Progenitor cell of endocrine pancreas (in vitro differentiated cells): Measurements from ENCODE around the gene ZNF747. TPM values are rescaled to one million over a fixed set of nuclear protein-coding genes. Genes with fewer than 3 reads are reported as not detected.
A peak's percentile ranks its signal among the peaks of the same experiment; 100 is the strongest.

Source experiments
- DNase-seq: peaks from one replicate; pipeline ENCODE4 v3.0.0; 2021; ENCODE audit warnings: low spot score; ENCODE audit not compliant: unreplicated experiment
- H3K27ac Mint-ChIP-seq: 2 replicates; pipeline ENCODE4 v1.8.0; 2021; ENCODE audit warnings: mild to moderate bottlenecking, moderate library complexity, mixed read lengths
- H3K27me3 Mint-ChIP-seq: 2 replicates; pipeline ENCODE4 v1.8.0; 2021; ENCODE audit warnings: mixed read lengths
- H3K36me3 Mint-ChIP-seq: 2 replicates; pipeline ENCODE4 v1.8.0; 2022; ENCODE audit warnings: mixed read lengths; ENCODE audit not compliant: insufficient read depth
- H3K4me1 Mint-ChIP-seq: 2 replicates; pipeline ENCODE4 v1.8.0; 2021; ENCODE audit warnings: low read depth, mixed read lengths
- H3K4me3 Mint-ChIP-seq: 2 replicates; pipeline ENCODE4 v1.8.0; 2021; ENCODE audit warnings: low read depth, mild to moderate bottlenecking, moderate library complexity, mixed read lengths
- H3K9me3 Mint-ChIP-seq: 2 replicates; pipeline ENCODE4 v1.8.0; 2021; ENCODE audit warnings: low read depth, mixed read lengths
- long read RNA-seq: library from polyadenylated mRNA; unstranded; transcript quantifications from one replicate; pipeline ENCODE4 v2.0.0, GENCODE V29; 2020
- total RNA-seq: library from RNA; stranded (reverse); gene quantifications from 2 replicates; pipeline ENCODE4 v1.2.1, GENCODE V29; 2021
- TF ChIP-seq, protein P1 (sequence below): fragments of 200-600 bp; sonication (generic); IDR thresholded peaks from one replicate; pipeline ENCODE4 v1.5.0; 2021; ENCODE audit warnings: antibody characterized with exemption, mild to moderate bottlenecking; ENCODE audit not compliant: unreplicated experiment

The ZNF747 gene
- 18.1 and 19.1 TPM in 2 replicates for total RNA-seq
- long read RNA-seq, partial matches to known transcripts, result 0 of 1 reads
- long read RNA-seq, other reads (novel, unspliced or antisense), result 1 of 1 reads

DNA sequence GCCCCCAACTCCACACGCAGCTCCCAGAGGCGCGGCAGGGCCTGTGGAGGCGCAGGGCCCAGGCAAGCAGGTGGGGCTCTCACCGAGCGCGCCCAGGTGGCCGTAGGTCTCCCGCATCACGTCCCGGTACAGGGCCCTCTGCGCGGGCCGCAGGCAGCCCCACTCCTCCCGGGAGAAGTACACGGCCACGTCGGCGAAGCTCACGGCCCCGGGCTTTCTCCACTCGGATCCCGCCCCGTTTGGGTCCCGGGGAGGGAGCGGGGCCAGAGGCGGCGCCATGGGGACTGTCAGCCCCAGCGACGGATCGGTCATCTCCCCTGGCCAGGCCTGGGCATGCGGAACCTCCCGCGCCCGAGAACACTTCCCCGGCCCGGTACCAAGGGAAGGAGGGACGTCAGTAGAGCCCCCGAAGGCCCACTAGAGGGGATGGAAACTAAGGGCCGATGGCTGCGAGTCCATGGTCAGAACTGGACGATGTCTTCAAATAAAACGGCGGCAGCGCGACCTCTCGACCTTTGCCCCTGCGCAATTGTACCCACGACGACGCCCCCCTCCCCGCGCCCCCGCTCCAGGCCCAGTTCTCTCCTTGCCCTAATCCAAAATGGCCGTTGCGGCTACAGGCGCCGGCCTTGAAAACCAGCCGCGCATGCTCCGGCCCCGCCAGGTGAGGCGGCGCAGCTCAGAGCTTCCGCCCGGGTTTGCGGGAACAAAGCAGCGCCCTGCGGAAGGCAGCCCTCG is at the start of gene ZNF747:
Gene ZNF747 (minus strand): TSS at position 491 of the 738 bp plus-strand sequence. CDS start 179 bp downstream, at position 312.
- H3K9me3 Mint-ChIP-seq, result peaks cover 10% of the 10 kb centered on the region
- no peaks in the 10 kb centered on the region for H3K27me3 Mint-ChIP-seq
- H3K4me3 Mint-ChIP-seq, result peak within 1 kb of the TSS; percentile 84
- H3K36me3 Mint-ChIP-seq, result peaks cover 46% of the 10 kb centered on the region
- DNase-seq, result peak; percentile 76
- peaks cover 21% of the 10 kb centered on the region for H3K4me1 Mint-ChIP-seq
- peak within 1 kb of the TSS; percentile 96 for H3K27ac Mint-ChIP-seq
- TF ChIP-seq, protein P1, sequence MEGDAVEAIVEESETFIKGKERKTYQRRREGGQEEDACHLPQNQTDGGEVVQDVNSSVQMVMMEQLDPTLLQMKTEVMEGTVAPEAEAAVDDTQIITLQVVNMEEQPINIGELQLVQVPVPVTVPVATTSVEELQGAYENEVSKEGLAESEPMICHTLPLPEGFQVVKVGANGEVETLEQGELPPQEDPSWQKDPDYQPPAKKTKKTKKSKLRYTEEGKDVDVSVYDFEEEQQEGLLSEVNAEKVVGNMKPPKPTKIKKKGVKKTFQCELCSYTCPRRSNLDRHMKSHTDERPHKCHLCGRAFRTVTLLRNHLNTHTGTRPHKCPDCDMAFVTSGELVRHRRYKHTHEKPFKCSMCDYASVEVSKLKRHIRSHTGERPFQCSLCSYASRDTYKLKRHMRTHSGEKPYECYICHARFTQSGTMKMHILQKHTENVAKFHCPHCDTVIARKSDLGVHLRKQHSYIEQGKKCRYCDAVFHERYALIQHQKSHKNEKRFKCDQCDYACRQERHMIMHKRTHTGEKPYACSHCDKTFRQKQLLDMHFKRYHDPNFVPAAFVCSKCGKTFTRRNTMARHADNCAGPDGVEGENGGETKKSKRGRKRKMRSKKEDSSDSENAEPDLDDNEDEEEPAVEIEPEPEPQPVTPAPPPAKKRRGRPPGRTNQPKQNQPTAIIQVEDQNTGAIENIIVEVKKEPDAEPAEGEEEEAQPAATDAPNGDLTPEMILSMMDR, result no peak

DNA sequence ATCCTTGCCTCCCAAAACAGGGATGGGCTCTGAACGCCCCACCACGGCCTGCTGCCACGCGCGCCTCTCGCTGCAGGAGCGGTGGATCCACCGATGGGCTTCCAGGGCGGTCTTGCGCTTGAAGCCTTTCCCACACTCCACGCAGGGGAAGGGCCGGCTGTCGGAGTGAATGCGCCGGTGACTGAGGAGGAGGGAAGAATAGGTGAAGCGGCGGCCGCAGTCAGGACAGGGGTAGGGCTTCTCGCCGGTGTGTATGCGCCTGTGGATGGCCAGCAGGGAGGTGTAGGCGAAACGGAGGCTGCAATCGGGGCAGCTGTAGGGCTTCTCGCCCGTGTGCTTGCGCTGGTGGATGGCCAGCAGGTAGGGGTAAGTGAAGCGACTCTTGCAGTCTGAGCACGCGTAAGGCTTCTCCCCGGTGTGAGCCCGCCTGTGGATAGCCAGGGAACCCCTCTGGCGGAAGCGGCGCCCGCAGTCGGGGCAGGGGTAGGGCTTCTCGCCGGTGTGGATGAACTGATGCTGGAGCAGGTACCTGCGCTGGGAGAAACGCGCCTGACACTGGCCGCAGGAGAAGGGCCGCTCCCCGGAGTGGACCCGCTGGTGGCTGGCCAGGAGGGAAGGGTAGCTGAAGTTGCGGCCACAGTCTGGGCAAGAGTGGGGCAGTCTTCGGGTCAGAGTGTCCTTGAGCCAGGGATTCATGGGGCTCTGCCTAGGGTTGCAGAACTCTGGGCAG is 48.1 kb upstream of the ZNF747 start:
- Mint-ChIP-seq H3K4me3 (peak overlapping the region; percentile 24), H3K36me3 (peaks cover 18% of the 10 kb centered on the region), H3K27ac (peak overlapping the region; percentile 88), H3K9me3 (no peaks in the 10 kb centered on the region), H3K27me3 (no peaks in the 10 kb centered on the region), H3K4me1 (peaks cover 9% of the 10 kb centered on the region)
- TF ChIP-seq, protein P1, result no peak
- DNase-seq, result no peak

DNA sequence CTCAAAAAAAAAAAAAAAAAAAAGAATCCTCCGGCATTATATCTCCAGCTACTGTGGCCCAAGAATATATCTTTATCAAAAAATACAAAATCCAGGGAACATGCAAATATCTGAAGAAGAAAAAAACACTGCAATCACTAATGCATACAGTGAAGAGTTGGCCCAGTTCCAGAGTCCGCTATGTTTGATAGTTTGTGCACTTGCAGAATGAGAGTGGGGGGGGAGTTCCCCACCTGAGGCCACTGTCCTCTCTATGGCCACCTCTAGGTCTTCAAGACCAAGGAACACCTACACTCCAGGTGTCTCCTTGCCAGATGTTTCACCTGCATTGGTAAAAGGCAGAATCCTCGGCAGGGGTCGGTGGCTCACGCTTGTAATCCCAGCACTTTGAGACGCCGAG is 46.8 kb upstream of the ZNF747 start:
- Mint-ChIP-seq H3K27me3 (no peaks in the 10 kb centered on the region), H3K4me1 (peaks cover 9% of the 10 kb centered on the region), H3K4me3 (no peak overlapping the region), H3K27ac (no peak overlapping the region), H3K9me3 (no peaks in the 10 kb centered on the region), H3K36me3 (peaks cover 16% of the 10 kb centered on the region)
- TF ChIP-seq, protein P1, result no peak
- no peak for DNase-seq

DNA sequence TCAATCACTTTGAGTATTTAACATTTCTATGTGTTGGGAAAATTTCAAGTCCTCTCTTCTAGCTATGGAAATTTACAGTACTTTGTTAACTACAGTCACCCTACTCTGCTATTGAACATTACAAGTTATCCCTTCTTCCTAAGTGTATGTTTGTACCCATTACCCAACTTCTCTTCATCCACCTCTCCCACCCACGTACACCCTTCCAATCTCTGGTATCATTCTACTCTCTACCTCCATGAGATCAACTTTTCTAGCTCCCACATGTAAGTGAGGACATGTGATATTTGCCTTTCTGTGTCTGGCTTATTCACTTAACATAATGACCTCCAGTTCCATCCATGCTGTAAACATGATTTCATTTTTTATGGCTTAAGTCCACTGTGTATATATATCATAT is 40.0 kb upstream of the ZNF747 start:
- no peaks in the 10 kb centered on the region for H3K27me3 Mint-ChIP-seq
- H3K4me1 Mint-ChIP-seq, result peaks cover 19% of the 10 kb centered on the region
- no peak for DNase-seq
- no peaks in the 10 kb centered on the region for H3K9me3 Mint-ChIP-seq
- H3K27ac Mint-ChIP-seq, result no peak overlapping the region
- TF ChIP-seq, protein P1, result no peak
- peaks cover 7% of the 10 kb centered on the region for H3K36me3 Mint-ChIP-seq
- H3K4me3 Mint-ChIP-seq, result no peak overlapping the region
